ENCODE results near the gene UBE2U.

Gene UBE2U

DNA sequence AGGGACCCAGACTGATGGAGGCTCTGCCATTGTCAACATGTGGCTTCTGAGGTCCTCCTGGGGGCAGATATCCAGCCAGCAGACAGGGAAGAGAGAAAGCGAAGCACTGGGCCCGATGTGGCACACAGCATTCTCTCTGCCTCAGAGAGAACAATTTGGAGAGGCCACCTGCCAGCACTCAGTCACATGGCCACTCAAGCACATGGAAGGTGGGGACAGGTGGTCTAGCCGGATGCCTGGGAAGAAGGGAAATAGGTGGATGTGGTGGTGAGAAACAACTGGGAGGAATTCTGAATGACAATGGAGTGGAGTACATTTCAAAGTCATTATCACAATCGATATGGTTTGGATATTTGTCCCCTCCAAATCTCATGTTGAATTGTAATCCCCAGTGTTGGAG is 109.0 kb downstream of the UBE2U start:
- no peak overlapping the region for H3K4me3 Mint-ChIP-seq
- H3K27me3 Mint-ChIP-seq: peaks cover 16% of the 10 kb centered on the region
- H3K36me3 Mint-ChIP-seq (ENCODE audit: low read depth): no peaks in the 10 kb centered on the region
- H3K9me3 Mint-ChIP-seq: no peaks in the 10 kb centered on the region
- no peaks in the 10 kb centered on the region for H3K4me1 Mint-ChIP-seq (ENCODE audit: low read depth)
- H3K27ac Mint-ChIP-seq: no peak overlapping the region

DNA sequence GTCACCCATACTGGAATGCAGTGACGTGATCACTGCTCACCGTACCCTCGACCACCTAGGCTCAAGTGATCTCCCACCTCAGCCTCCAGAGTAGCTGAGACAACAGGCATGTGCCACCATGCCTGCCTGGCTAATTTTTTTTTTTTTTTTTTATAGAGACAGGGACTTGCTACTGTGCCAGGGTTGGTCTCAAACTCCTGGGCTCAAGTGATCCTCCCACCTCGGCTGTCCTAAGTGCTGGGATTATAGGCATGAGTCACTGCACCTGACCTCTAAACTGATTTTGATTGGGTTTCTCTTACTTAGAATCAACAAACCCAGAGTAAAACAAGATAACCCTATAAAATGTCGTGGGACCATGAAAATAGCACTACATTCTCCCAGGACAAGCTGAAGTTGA is 112.0 kb downstream of the UBE2U start:
- Mint-ChIP-seq H3K4me3 (no peak overlapping the region), H3K27ac (no peak overlapping the region)

More for the DNA sequence above, 112.0 kb downstream of the UBE2U start:
- H3K27me3 Mint-ChIP-seq: peaks cover 7% of the 10 kb centered on the region
- H3K36me3 Mint-ChIP-seq (ENCODE audit: low read depth): no peaks in the 10 kb centered on the region
- H3K9me3 Mint-ChIP-seq: no peaks in the 10 kb centered on the region
- no peaks in the 10 kb centered on the region for H3K4me1 Mint-ChIP-seq (ENCODE audit: low read depth)

Measured in stimulated activated naive CD8-positive, alpha-beta T cell treated with anti-CD3 and anti-CD28 coated beads, Interleukin-15, Interleukin-2, amounts not matched to agents 100 ng/mL and 50 ng/mL, for 24 hours (primary cell).